MM.1S (cell line): ENCODE measurements around the gene ELMO1.

Experiments
- DNase-seq: peaks from one replicate; pipeline ENCODE4 v3.0.0-alpha.2; 2015
- H2AFZ ChIP-seq: fragments of 300-600 bp; sonication (generic); 2 replicates; pipeline ENCODE4 v1.6.0; 2016; ENCODE audit warnings: antibody characterized with exemption, low read length
- H3F3A ChIP-seq: fragments of 300-600 bp; sonication (generic); 2 replicates; pipeline ENCODE4 v1.6.1; 2016; ENCODE audit warnings: mild to moderate bottlenecking, antibody characterized with exemption, low read length, moderate library complexity, mixed read lengths; ENCODE audit not compliant: insufficient read depth
- H3K27ac ChIP-seq: fragments of 300-600 bp; sonication (generic); 2 replicates; pipeline ENCODE4 v1.5.1; 2016; ENCODE audit warnings: mild to moderate bottlenecking, low read length
- H3K27me3 ChIP-seq: fragments of 300-600 bp; sonication (generic); replicated peaks from 2 replicates; pipeline ENCODE4 v1.6.0; 2016; ENCODE audit warnings: low read length; ENCODE audit not compliant: insufficient read depth
- H3K36me3 ChIP-seq: fragments of 300-600 bp; sonication (generic); replicated peaks from 2 replicates; pipeline ENCODE4 v1.6.1; 2016; ENCODE audit warnings: mild to moderate bottlenecking, low read length, mixed read lengths; ENCODE audit not compliant: insufficient read depth
- H3K4me1 ChIP-seq: fragments of 300-600 bp; sonication (generic); 2 replicates; pipeline ENCODE4 v1.6.1; 2016; ENCODE audit warnings: low read length, mixed read lengths
- H3K4me2 ChIP-seq: fragments of 300-600 bp; sonication (generic); 2 replicates; pipeline ENCODE4 v1.6.0; 2016; ENCODE audit warnings: low read depth, low read length
- H3K4me3 ChIP-seq: fragments of 300-600 bp; sonication (generic); 2 replicates; pipeline ENCODE4 v1.5.1; 2016; ENCODE audit warnings: low read length, mixed read lengths
- H3K79me2 ChIP-seq: fragments of 300-600 bp; sonication (generic); 2 replicates; pipeline ENCODE4 v1.6.1; 2016; ENCODE audit warnings: mixed run types, low read length, mixed read lengths
- H3K9ac ChIP-seq: fragments of 300-600 bp; sonication (generic); 2 replicates; pipeline ENCODE4 v1.6.1; 2016; ENCODE audit warnings: low read length, mixed read lengths
- H3K9me2 ChIP-seq: fragments of 300-600 bp; sonication (generic); replicated peaks from 2 replicates; pipeline ENCODE4 v1.6.1; 2016; ENCODE audit warnings: mild to moderate bottlenecking, low read length, mixed read lengths; ENCODE audit not compliant: insufficient read depth
- H3K9me3 ChIP-seq: fragments of 300-600 bp; sonication (generic); replicated peaks from 2 replicates; pipeline ENCODE4 v1.6.1; 2016; ENCODE audit warnings: mild to moderate bottlenecking, low read length, mixed read lengths; ENCODE audit not compliant: insufficient read depth
- H4K20me1 ChIP-seq: fragments of 300-600 bp; sonication (generic); 2 replicates; pipeline ENCODE4 v1.6.1; 2016; ENCODE audit warnings: mild to moderate bottlenecking, low read length, moderate library complexity, mixed read lengths; ENCODE audit not compliant: insufficient read depth
- EZH2 ChIP-seq: fragments of 300-600 bp; sonication (generic); optimal IDR thresholded peaks from 2 replicates; pipeline ENCODE3; 2017; ENCODE audit warnings: low read depth, mild to moderate bottlenecking, antibody characterized with exemption, low read length, mixed read lengths
- EZH2phosphoT487 ChIP-seq: fragments of 300-600 bp; sonication (generic); IDR thresholded peaks from 2 replicates; pipeline ENCODE4 v1.6.1; 2018; ENCODE audit warnings: antibody characterized with exemption, low read length
- TF ChIP-seq, protein P1 (sequence below): fragments of 300-600 bp; sonication (generic); IDR thresholded peaks from 2 replicates; pipeline ENCODE4 v1.5.1; 2016; ENCODE audit warnings: antibody characterized with exemption, low read length, mixed read lengths

ELMO1 gene

GRCh38 chr7:36871863-36872262 is 576.8 kb downstream of the ELMO1 start:
- no peaks in the 10 kb centered on the region for H3K36me3 ChIP-seq

GRCh38 chr7:36871355-36871738 is 577.3 kb downstream of the ELMO1 start:
- no peaks in the 10 kb centered on the region for H3K9me3 ChIP-seq
- no peak overlapping the region for H3K9ac ChIP-seq
- H3K36me3 ChIP-seq: no peaks in the 10 kb centered on the region
- no peaks in the 10 kb centered on the region for H3K4me1 ChIP-seq
- no peaks in the 10 kb centered on the region for H4K20me1 ChIP-seq
- H3F3A ChIP-seq: no peaks in the 10 kb centered on the region
- no peak for DNase-seq
- no peaks in the 10 kb centered on the region for H3K9me2 ChIP-seq
- H3K4me2 ChIP-seq: no peak overlapping the region
- no peak overlapping the region for H2AFZ ChIP-seq
- no peaks in the 10 kb centered on the region for H3K79me2 ChIP-seq
- no peaks in the 10 kb centered on the region for H3K27me3 ChIP-seq
- H3K4me3 ChIP-seq: no peak overlapping the region
- no peak overlapping the region for H3K27ac ChIP-seq
- TF ChIP-seq EZH2phosphoT487 (no peak), EZH2 (no peak)
- TF ChIP-seq, protein P1, sequence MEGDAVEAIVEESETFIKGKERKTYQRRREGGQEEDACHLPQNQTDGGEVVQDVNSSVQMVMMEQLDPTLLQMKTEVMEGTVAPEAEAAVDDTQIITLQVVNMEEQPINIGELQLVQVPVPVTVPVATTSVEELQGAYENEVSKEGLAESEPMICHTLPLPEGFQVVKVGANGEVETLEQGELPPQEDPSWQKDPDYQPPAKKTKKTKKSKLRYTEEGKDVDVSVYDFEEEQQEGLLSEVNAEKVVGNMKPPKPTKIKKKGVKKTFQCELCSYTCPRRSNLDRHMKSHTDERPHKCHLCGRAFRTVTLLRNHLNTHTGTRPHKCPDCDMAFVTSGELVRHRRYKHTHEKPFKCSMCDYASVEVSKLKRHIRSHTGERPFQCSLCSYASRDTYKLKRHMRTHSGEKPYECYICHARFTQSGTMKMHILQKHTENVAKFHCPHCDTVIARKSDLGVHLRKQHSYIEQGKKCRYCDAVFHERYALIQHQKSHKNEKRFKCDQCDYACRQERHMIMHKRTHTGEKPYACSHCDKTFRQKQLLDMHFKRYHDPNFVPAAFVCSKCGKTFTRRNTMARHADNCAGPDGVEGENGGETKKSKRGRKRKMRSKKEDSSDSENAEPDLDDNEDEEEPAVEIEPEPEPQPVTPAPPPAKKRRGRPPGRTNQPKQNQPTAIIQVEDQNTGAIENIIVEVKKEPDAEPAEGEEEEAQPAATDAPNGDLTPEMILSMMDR: no peak

More at GRCh38 chr7:36871863-36872262, 576.8 kb downstream of the ELMO1 start:
- DNase-seq: no peak
- H3K4me1 ChIP-seq: no peaks in the 10 kb centered on the region
- no peak overlapping the region for H3K4me2 ChIP-seq
- no peak overlapping the region for H2AFZ ChIP-seq
- no peak for TF ChIP-seq EZH2phosphoT487
- TF ChIP-seq, protein P1: no peak
- TF ChIP-seq EZH2: no peak
- H3K27me3 ChIP-seq: no peaks in the 10 kb centered on the region
- no peaks in the 10 kb centered on the region for H3K79me2 ChIP-seq
- H3K4me3 ChIP-seq: no peak overlapping the region
- H3K9me3 ChIP-seq: no peaks in the 10 kb centered on the region
- no peak overlapping the region for H3K27ac ChIP-seq
- H4K20me1 ChIP-seq: no peaks in the 10 kb centered on the region
- H3K9ac ChIP-seq: no peak overlapping the region
- no peaks in the 10 kb centered on the region for H3F3A ChIP-seq
- no peaks in the 10 kb centered on the region for H3K9me2 ChIP-seq

DNA sequence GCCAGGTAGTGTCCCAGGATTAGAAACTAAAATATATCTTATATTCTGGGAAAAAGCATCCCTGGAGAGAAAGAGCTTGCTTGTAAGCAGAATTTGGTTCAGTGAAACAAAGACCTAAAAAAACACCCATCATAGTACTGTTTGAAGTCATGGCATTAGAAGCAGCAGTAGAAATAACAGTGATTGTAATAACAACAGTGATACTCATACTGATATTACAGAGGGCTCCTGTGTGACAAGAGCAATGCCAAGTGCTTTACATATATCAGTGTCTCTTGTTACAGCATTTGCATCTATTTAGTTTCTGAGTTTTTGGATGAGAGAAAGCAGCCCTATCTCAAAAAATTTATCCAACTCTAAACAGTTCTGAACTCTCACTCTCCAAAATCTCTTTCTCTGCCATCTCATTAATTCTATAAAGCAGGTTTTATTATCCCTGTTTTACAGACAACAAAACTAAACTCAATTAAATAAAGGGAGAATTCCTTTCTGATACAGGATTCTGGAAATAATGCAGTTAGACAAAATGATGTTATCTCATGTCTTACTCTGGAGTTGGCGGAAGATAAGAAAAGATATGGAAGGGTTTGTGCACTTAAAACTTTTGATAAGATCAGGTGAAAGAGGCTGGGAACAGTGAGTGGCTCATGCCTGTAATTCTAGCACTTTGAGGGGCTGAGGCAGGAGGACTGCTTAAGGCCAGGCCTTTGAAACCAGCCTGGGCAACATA is 577.9 kb downstream of the ELMO1 start:
- no peaks in the 10 kb centered on the region for H3K9me2 ChIP-seq
- no peak for DNase-seq
- H3K79me2 ChIP-seq: no peaks in the 10 kb centered on the region

More for the DNA sequence above, 577.9 kb downstream of the ELMO1 start:
- H4K20me1 ChIP-seq: no peaks in the 10 kb centered on the region
- H2AFZ ChIP-seq: no peak overlapping the region
- TF ChIP-seq EZH2 (no peak), EZH2phosphoT487 (no peak)
- TF ChIP-seq, protein P1: no peak
- H3K9me3 ChIP-seq: no peaks in the 10 kb centered on the region
- H3K27me3 ChIP-seq: no peaks in the 10 kb centered on the region
- no peak overlapping the region for H3K4me3 ChIP-seq
- H3K4me2 ChIP-seq: no peak overlapping the region
- no peak overlapping the region for H3K27ac ChIP-seq
- no peaks in the 10 kb centered on the region for H3F3A ChIP-seq
- no peaks in the 10 kb centered on the region for H3K36me3 ChIP-seq
- no peaks in the 10 kb centered on the region for H3K4me1 ChIP-seq
- H3K9ac ChIP-seq: no peak overlapping the region
